ENCODE results near the gene RASGRF1. TPM values are rescaled to one million over a fixed set of nuclear protein-coding genes. Genes with fewer than 3 reads are reported as not detected.

RASGRF1 gene
- polyA plus RNA-seq, 3 donors, result 0.11 TPM; not detected in 2

DNA sequence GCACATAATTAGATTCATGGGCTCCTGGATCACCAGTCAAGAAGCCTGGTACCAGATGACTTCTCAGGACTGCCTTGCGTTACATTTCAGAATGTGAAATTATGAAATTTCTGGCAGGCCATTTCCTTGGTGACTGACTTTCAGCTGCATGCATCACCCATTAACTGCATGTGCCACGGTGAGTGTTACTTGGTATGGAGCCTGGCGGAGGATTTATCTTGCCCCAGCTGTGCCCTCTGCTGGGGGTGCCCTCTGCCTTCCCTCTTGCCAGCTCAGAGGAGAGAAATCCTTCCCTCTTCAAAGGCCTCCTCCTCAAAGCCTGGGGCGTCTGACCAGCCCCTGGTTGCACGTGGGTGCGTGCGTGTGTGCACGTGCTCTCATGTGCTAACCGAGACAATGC lies 88.0 kb downstream of the RASGRF1 start:
- Histone ChIP-seq H2AFZ (ENCODE audit: insufficient read depth, low read depth, low read length, poor library complexity, severe bottlenecking) (no peak overlapping the region), H3K36me3 (replicated peaks in 1 of 2; ENCODE audit: control insufficient read depth in 1 of 2, insufficient read depth in 2 of 2, low read length in 2 of 2) (no peaks in the 10 kb centered on the region), H3K9ac (ENCODE audit: insufficient read depth, low read length, poor library complexity, severe bottlenecking) (no peak overlapping the region), H3K4me3 (replicated peaks in 1 of 3; ENCODE audit: low read depth in 2 of 3, low read length in 3 of 3) (no peak overlapping the region), H3K4me2 (replicated peaks; ENCODE audit: extremely low read depth, low read length, poor library complexity, severe bottlenecking) (no peak overlapping the region), H4K20me1 (ENCODE audit: insufficient read depth, low read length) (no peaks in the 10 kb centered on the region), H3K27ac (ENCODE audit: low read depth in 1 of 2, low read length in 2 of 2) (no peak overlapping the region), H3K4me1 (ENCODE audit: control insufficient read depth in 1 of 2, insufficient read depth in 2 of 2, low read length in 2 of 2) (peaks cover 30 to 44% of the 10 kb centered on the region in 2 donors), H3K79me2 (ENCODE audit: insufficient read depth, low read length) (no peaks in the 10 kb centered on the region), H3K9me3 (replicated peaks in 1 of 2; ENCODE audit: control insufficient read depth in 1 of 2, insufficient read depth in 1 of 2, low read length in 2 of 2) (no peaks in the 10 kb centered on the region), H3K27me3 (ENCODE audit: control insufficient read depth in 2 of 2, insufficient read depth in 2 of 2, low read length in 2 of 2) (no peaks in the 10 kb centered on the region)
- Mint-ChIP-seq H3K4me3 (no peak overlapping the region), H3K9me3 (peaks cover 0 to 3% (median 0%) of the 10 kb centered on the region in 7 donors), H3K4me1 (peaks cover 43% of the 10 kb centered on the region), H3K27ac (peak overlapping the region in 1 of 7 donors; percentile 54), H3K36me3 (no peaks in the 10 kb centered on the region), H3K27me3 (ENCODE audit: low read depth in 3 of 3) (peaks cover 2 to 7% (median 4%) of the 10 kb centered on the region in 3 donors)
- WGBS (ENCODE audit: insufficient coverage), result 80% methylated on average over 7 of the region's 9 CpGs
- intact Hi-C loops (cut with micrococcal nuclease), result loop anchor here in 1 of 2 donors (5.0 kb wide), 1 partner anchor 95 kb away; no protein-coding TSS in a partner anchor
- peak; percentile 33 to 65 (median 38) for DNase-seq
- TF ChIP-seq, protein P1, sequence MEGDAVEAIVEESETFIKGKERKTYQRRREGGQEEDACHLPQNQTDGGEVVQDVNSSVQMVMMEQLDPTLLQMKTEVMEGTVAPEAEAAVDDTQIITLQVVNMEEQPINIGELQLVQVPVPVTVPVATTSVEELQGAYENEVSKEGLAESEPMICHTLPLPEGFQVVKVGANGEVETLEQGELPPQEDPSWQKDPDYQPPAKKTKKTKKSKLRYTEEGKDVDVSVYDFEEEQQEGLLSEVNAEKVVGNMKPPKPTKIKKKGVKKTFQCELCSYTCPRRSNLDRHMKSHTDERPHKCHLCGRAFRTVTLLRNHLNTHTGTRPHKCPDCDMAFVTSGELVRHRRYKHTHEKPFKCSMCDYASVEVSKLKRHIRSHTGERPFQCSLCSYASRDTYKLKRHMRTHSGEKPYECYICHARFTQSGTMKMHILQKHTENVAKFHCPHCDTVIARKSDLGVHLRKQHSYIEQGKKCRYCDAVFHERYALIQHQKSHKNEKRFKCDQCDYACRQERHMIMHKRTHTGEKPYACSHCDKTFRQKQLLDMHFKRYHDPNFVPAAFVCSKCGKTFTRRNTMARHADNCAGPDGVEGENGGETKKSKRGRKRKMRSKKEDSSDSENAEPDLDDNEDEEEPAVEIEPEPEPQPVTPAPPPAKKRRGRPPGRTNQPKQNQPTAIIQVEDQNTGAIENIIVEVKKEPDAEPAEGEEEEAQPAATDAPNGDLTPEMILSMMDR (IDR thresholded peaks at IDR 0.05), result peak; percentile 30

DNA sequence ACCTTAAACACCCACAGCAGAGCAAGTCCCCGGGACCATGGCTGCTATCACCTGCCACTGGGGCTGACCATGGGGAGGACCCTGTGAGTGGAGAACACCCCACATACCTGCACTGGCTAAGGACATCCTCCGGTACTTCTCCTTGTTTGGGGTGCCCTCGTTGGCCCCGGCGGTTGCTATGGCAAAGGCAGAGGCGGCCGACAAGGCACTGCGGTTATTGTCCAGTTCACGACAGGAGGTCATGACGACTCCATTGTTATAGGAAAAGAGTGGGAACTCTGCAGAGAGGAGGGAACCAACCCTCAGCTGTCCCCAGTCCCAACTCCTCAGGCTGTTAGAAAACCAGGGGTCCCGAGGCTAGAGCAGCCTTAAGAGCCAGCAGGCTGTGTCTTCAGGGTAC lies 90.9 kb downstream of the RASGRF1 start:
- Histone ChIP-seq H2AFZ (ENCODE audit: insufficient read depth, low read depth, low read length, poor library complexity, severe bottlenecking) (no peak overlapping the region), H3K4me2 (replicated peaks; ENCODE audit: extremely low read depth, low read length, poor library complexity, severe bottlenecking) (no peak overlapping the region), H3K9ac (ENCODE audit: insufficient read depth, low read length, poor library complexity, severe bottlenecking) (no peak overlapping the region), H3K27ac (ENCODE audit: low read depth in 1 of 2, low read length in 2 of 2) (no peak overlapping the region), H3K4me1 (ENCODE audit: control insufficient read depth in 1 of 2, insufficient read depth in 2 of 2, low read length in 2 of 2) (peaks cover 22 to 32% of the 10 kb centered on the region in 2 donors), H4K20me1 (ENCODE audit: insufficient read depth, low read length) (no peaks in the 10 kb centered on the region), H3K4me3 (replicated peaks in 1 of 3; ENCODE audit: low read depth in 2 of 3, low read length in 3 of 3) (no peak overlapping the region), H3K9me3 (replicated peaks in 1 of 2; ENCODE audit: control insufficient read depth in 1 of 2, insufficient read depth in 1 of 2, low read length in 2 of 2) (no peaks in the 10 kb centered on the region), H3K36me3 (replicated peaks in 1 of 2; ENCODE audit: control insufficient read depth in 1 of 2, insufficient read depth in 2 of 2, low read length in 2 of 2) (no peaks in the 10 kb centered on the region), H3K27me3 (ENCODE audit: control insufficient read depth in 2 of 2, insufficient read depth in 2 of 2, low read length in 2 of 2) (no peaks in the 10 kb centered on the region), H3K79me2 (ENCODE audit: insufficient read depth, low read length) (no peaks in the 10 kb centered on the region)
- peaks cover 32% of the 10 kb centered on the region for H3K4me1 Mint-ChIP-seq
- peaks cover 6 to 7% (median 7%) of the 10 kb centered on the region in 3 donors for H3K27me3 Mint-ChIP-seq (ENCODE audit: low read depth in 3 of 3)
- no peak overlapping the region for H3K4me3 Mint-ChIP-seq
- WGBS (ENCODE audit: insufficient coverage), result 93% methylated on average over 9 of the region's 11 CpGs
- DNase-seq, result no peak
- TF ChIP-seq, protein P1 (IDR thresholded peaks at IDR 0.05), result no peak
- no peaks in the 10 kb centered on the region for H3K36me3 Mint-ChIP-seq
- peaks cover 0 to 3% (median 0%) of the 10 kb centered on the region in 7 donors for H3K9me3 Mint-ChIP-seq
- intact Hi-C loops (cut with micrococcal nuclease), result loop anchor here in 1 of 2 donors (5.0 kb wide), 1 partner anchor 92 kb away; no protein-coding TSS in a partner anchor
- H3K27ac Mint-ChIP-seq, result no peak overlapping the region
